Activated CD4-positive, alpha-beta memory T cell treated with anti-CD3 and anti-CD28 coated beads for 36 hours (primary cell): ENCODE measurements around the gene MYO16. TPM values are rescaled to one million over a fixed set of nuclear protein-coding genes. Genes with fewer than 3 reads are reported as not detected.

Experiments used
- CTCF ChIA-PET: fragments of 350-600 bp; sonication (Branson Sonifier 250); formaldehyde crosslinking; loops from one replicate; lab custom pipeline; 2021; ENCODE audit warnings: antibody characterized with exemption, inconsistent platforms; lab: Charles Lee
- POLR2A ChIA-PET: fragments of 350-600 bp; sonication (Branson Sonifier 250); formaldehyde crosslinking; loops from one replicate; lab custom pipeline; 2021; ENCODE audit warnings: antibody characterized with exemption; lab: Charles Lee
- DNase-seq: peaks from one replicate; pipeline ENCODE4 v3.0.0-alpha.2; 2020
- H3K27ac Mint-ChIP-seq: one replicate; pipeline ENCODE4 v1.8.0; 2021; ENCODE audit warnings: mixed read lengths
- H3K27me3 Mint-ChIP-seq: one replicate; pipeline ENCODE4 v1.8.0; 2021; ENCODE audit warnings: mixed read lengths
- H3K36me3 Mint-ChIP-seq: one replicate; pipeline ENCODE4 v1.8.0; 2021; ENCODE audit warnings: mixed read lengths
- H3K4me1 Mint-ChIP-seq: one replicate; pipeline ENCODE4 v1.8.0; 2021; ENCODE audit warnings: low read depth, mixed read lengths
- H3K4me3 Mint-ChIP-seq: one replicate; pipeline ENCODE4 v1.8.0; 2021; ENCODE audit warnings: mild to moderate bottlenecking, mixed read lengths
- H3K9me3 Mint-ChIP-seq: one replicate; pipeline ENCODE4 v1.8.0; 2021; ENCODE audit warnings: mixed read lengths
- intact Hi-C: fragments of 100-400 bp; cut with micrococcal nuclease; formaldehyde crosslinking; loops from one replicate; pipeline ENCODE4 v1.15.1; 2023
- total RNA-seq, 2 experiments: library from RNA; stranded (reverse); gene quantifications; one replicate each; pipeline ENCODE4 v1.2.3, GENCODE V29; 2021

MYO16 gene
- total RNA-seq, 2 experiments from 2014 or later: 0.07 to 0.10 TPM

- no peak for DNase-seq
- no peak overlapping the region for H3K27ac Mint-ChIP-seq
- H3K4me1 Mint-ChIP-seq: no peaks in the 10 kb centered on the region
- H3K36me3 Mint-ChIP-seq: peaks cover 17% of the 10 kb centered on the region
- ChIA-PET POLR2A (no interaction called here), CTCF (no interaction called here)
- H3K4me3 Mint-ChIP-seq: no peak overlapping the region
- H3K9me3 Mint-ChIP-seq: peaks cover 18% of the 10 kb centered on the region
- H3K27me3 Mint-ChIP-seq: no peaks in the 10 kb centered on the region
- intact Hi-C loops: no loop called here
Measured at GRCh38 chr13:108830916-108831315, 201.5 kb downstream of the MYO16 start.

- peaks cover 6% of the 10 kb centered on the region for H3K36me3 Mint-ChIP-seq
- H3K27me3 Mint-ChIP-seq: no peaks in the 10 kb centered on the region
- intact Hi-C loops: no loop called here
- H3K9me3 Mint-ChIP-seq: peaks cover 10% of the 10 kb centered on the region
- H3K27ac Mint-ChIP-seq: no peak overlapping the region
- H3K4me1 Mint-ChIP-seq: no peaks in the 10 kb centered on the region
- CTCF ChIA-PET: no interaction called here
- no peak overlapping the region for H3K4me3 Mint-ChIP-seq
- POLR2A ChIA-PET: no interaction called here
- no peak for DNase-seq
Measured at GRCh38 chr13:108833531-108833930, 204.1 kb downstream of the MYO16 start.

GRCh38 chr13:108834193-108834592 is 204.8 kb downstream of the MYO16 start:
- Mint-ChIP-seq H3K4me1 (no peaks in the 10 kb centered on the region), H3K27ac (no peak overlapping the region), H3K36me3 (peaks cover 3% of the 10 kb centered on the region), H3K27me3 (no peaks in the 10 kb centered on the region), H3K4me3 (no peak overlapping the region), H3K9me3 (peaks cover 3% of the 10 kb centered on the region)
- no peak for DNase-seq
- CTCF ChIA-PET: interaction anchor here (0.6 kb wide), 1 partner anchor 16 kb away, joined by 3 read pairs; no protein-coding TSS in a partner anchor
- POLR2A ChIA-PET: no interaction called here
- intact Hi-C loops: no loop called here

- Mint-ChIP-seq H3K27ac (no peak overlapping the region), H3K27me3 (no peaks in the 10 kb centered on the region), H3K9me3 (no peaks in the 10 kb centered on the region), H3K36me3 (no peaks in the 10 kb centered on the region), H3K4me3 (no peak overlapping the region), H3K4me1 (no peaks in the 10 kb centered on the region)
- POLR2A ChIA-PET: no interaction called here
- no peak for DNase-seq
- CTCF ChIA-PET: interaction anchor here (0.6 kb wide), 1 partner anchor 17 kb away, joined by 3 read pairs; no protein-coding TSS in a partner anchor
- intact Hi-C loops: no loop called here
Measured at GRCh38 chr13:108835083-108835482, 205.7 kb downstream of the MYO16 start.

- Mint-ChIP-seq H3K4me1 (peaks cover 3% of the 10 kb centered on the region), H3K36me3 (no peaks in the 10 kb centered on the region), H3K4me3 (no peak overlapping the region), H3K27ac (no peak overlapping the region), H3K9me3 (no peaks in the 10 kb centered on the region), H3K27me3 (peaks cover 2% of the 10 kb centered on the region)
- CTCF ChIA-PET: no interaction called here
- POLR2A ChIA-PET: no interaction called here
- DNase-seq: no peak
- intact Hi-C loops: no loop called here
Measured at GRCh38 chr13:108850691-108851090, 221.3 kb downstream of the MYO16 start.

- Mint-ChIP-seq H3K27ac (no peak overlapping the region), H3K4me3 (no peak overlapping the region), H3K9me3 (no peaks in the 10 kb centered on the region), H3K27me3 (peaks cover 2% of the 10 kb centered on the region), H3K4me1 (peaks cover 11% of the 10 kb centered on the region), H3K36me3 (peaks cover 2% of the 10 kb centered on the region)
- intact Hi-C loops: no loop called here
- ChIA-PET CTCF (no interaction called here), POLR2A (no interaction called here)
- DNase-seq: no peak
Measured at GRCh38 chr13:108851660-108852059, 222.2 kb downstream of the MYO16 start.

- H3K4me3 Mint-ChIP-seq: no peak overlapping the region
- H3K27me3 Mint-ChIP-seq: peaks cover 2% of the 10 kb centered on the region
- CTCF ChIA-PET: no interaction called here
- no peak for DNase-seq
- no peak overlapping the region for H3K27ac Mint-ChIP-seq
- POLR2A ChIA-PET: no interaction called here
- H3K9me3 Mint-ChIP-seq: no peaks in the 10 kb centered on the region
- peaks cover 8% of the 10 kb centered on the region for H3K36me3 Mint-ChIP-seq
- H3K4me1 Mint-ChIP-seq: peaks cover 13% of the 10 kb centered on the region
- intact Hi-C loops: no loop called here
Measured at GRCh38 chr13:108853031-108853430, 223.6 kb downstream of the MYO16 start.

GRCh38 chr13:108855737-108856387 is 226.5 kb downstream of the MYO16 start:
- Mint-ChIP-seq H3K36me3 (peaks cover 8% of the 10 kb centered on the region), H3K9me3 (no peaks in the 10 kb centered on the region), H3K4me1 (peaks cover 13% of the 10 kb centered on the region), H3K27me3 (no peaks in the 10 kb centered on the region), H3K27ac (no peak overlapping the region), H3K4me3 (no peak overlapping the region)
- ChIA-PET CTCF (no interaction called here), POLR2A (no interaction called here)
- no peak for DNase-seq
- intact Hi-C loops: no loop called here

GRCh38 chr13:108858676-108859075 is 229.3 kb downstream of the MYO16 start:
- no peaks in the 10 kb centered on the region for H3K27me3 Mint-ChIP-seq
- H3K4me1 Mint-ChIP-seq: peaks cover 13% of the 10 kb centered on the region
- no peaks in the 10 kb centered on the region for H3K9me3 Mint-ChIP-seq
- H3K27ac Mint-ChIP-seq: no peak overlapping the region
- intact Hi-C loops: no loop called here
- CTCF ChIA-PET: no interaction called here
- DNase-seq: no peak
- peaks cover 8% of the 10 kb centered on the region for H3K36me3 Mint-ChIP-seq
- POLR2A ChIA-PET: no interaction called here
- H3K4me3 Mint-ChIP-seq: no peak overlapping the region

- Mint-ChIP-seq H3K9me3 (no peaks in the 10 kb centered on the region), H3K27me3 (no peaks in the 10 kb centered on the region), H3K4me1 (peaks cover 13% of the 10 kb centered on the region), H3K27ac (no peak overlapping the region), H3K36me3 (peaks cover 8% of the 10 kb centered on the region), H3K4me3 (no peak overlapping the region)
- ChIA-PET CTCF (no interaction called here), POLR2A (no interaction called here)
- DNase-seq: no peak
- intact Hi-C loops: no loop called here
Measured at GRCh38 chr13:108859197-108860012, 230.0 kb downstream of the MYO16 start.

GRCh38 chr13:108860418-108860817 is 231.0 kb downstream of the MYO16 start:
- POLR2A ChIA-PET: no interaction called here
- intact Hi-C loops: no loop called here
- CTCF ChIA-PET: no interaction called here
- Mint-ChIP-seq H3K4me3 (no peak overlapping the region), H3K4me1 (peaks cover 13% of the 10 kb centered on the region), H3K9me3 (no peaks in the 10 kb centered on the region), H3K27me3 (no peaks in the 10 kb centered on the region), H3K27ac (no peak overlapping the region), H3K36me3 (peaks cover 8% of the 10 kb centered on the region)
- DNase-seq: no peak

- ChIA-PET CTCF (no interaction called here), POLR2A (no interaction called here)
- Mint-ChIP-seq H3K27me3 (no peaks in the 10 kb centered on the region), H3K4me1 (no peaks in the 10 kb centered on the region), H3K4me3 (no peak overlapping the region), H3K36me3 (peaks cover 4% of the 10 kb centered on the region), H3K27ac (no peak overlapping the region), H3K9me3 (no peaks in the 10 kb centered on the region)
- intact Hi-C loops: no loop called here
- DNase-seq: no peak
Measured at GRCh38 chr13:108877300-108877699, 247.9 kb downstream of the MYO16 start.
